KOPT-K1 (cell line): Measurements from ENCODE around the gene NPAS1.

Experiments used
- H3K27ac ChIP-seq: fragments of 200-600 bp; sonication (generic); 2 replicates; pipeline ENCODE4 v1.5.1; 2016; ENCODE audit warnings: antibody characterized with exemption, mild to moderate bottlenecking, low read depth, low read length; ENCODE audit not compliant: poor library complexity, severe bottlenecking
- H3K36me3 ChIP-seq: fragments of 200-600 bp; sonication (generic); 2 replicates; pipeline ENCODE4 v1.5.1; 2017; ENCODE audit warnings: antibody characterized with exemption, mild to moderate bottlenecking, low read length, moderate library complexity; ENCODE audit not compliant: insufficient read depth
- H3K9me3 ChIP-seq: fragments of 200-600 bp; sonication (generic); 2 replicates; pipeline ENCODE4 v1.5.1; 2017; ENCODE audit warnings: antibody characterized with exemption, low read length, mild to moderate bottlenecking; ENCODE audit not compliant: insufficient read depth, poor library complexity, severe bottlenecking

NPAS1 gene

GRCh38 chr19:47019431-47020041 lies at the start of gene NPAS1:
Gene NPAS1, plus strand, starts transcription at chr19:47019837. Its CDS starts 1,211 bp downstream, at chr19:47021048.
- Histone ChIP-seq H3K9me3 (no peaks in the 10 kb centered on the region), H3K36me3 (no peaks in the 10 kb centered on the region), H3K27ac (no peak within 1 kb of the TSS)

GRCh38 chr19:46970815-46971214 lies 48.8 kb upstream of the NPAS1 start:
- Histone ChIP-seq H3K36me3 (peaks cover 33% of the 10 kb centered on the region), H3K9me3 (no peaks in the 10 kb centered on the region), H3K27ac (no peak overlapping the region)

GRCh38 chr19:46972311-46972710 lies 47.3 kb upstream of the NPAS1 start:
- Histone ChIP-seq H3K9me3 (no peaks in the 10 kb centered on the region), H3K36me3 (peaks cover 41% of the 10 kb centered on the region), H3K27ac (no peak overlapping the region)

- Histone ChIP-seq H3K36me3 (peaks cover 37% of the 10 kb centered on the region), H3K9me3 (no peaks in the 10 kb centered on the region), H3K27ac (no peak overlapping the region)
These were observed 45.5 kb upstream of the NPAS1 start for GRCh38 chr19:46974181-46974580.

GRCh38 chr19:46975011-46975924 lies 44.4 kb upstream of the NPAS1 start:
- Histone ChIP-seq H3K9me3 (no peaks in the 10 kb centered on the region), H3K36me3 (peaks cover 30% of the 10 kb centered on the region; the same call in 1 of the 2 replicates), H3K27ac (no peak overlapping the region)

- Histone ChIP-seq H3K27ac (no peak overlapping the region), H3K9me3 (no peaks in the 10 kb centered on the region), H3K36me3 (peaks cover 21% of the 10 kb centered on the region; the same call in 1 of the 2 replicates)
These were observed 43.5 kb upstream of the NPAS1 start for GRCh38 chr19:46975925-46976782.

- H3K27ac ChIP-seq: no peak overlapping the region
- peaks cover 20% of the 10 kb centered on the region; the same call in 1 of the 2 replicates for H3K36me3 ChIP-seq
- no peaks in the 10 kb centered on the region for H3K9me3 ChIP-seq
These were observed 42.8 kb upstream of the NPAS1 start for GRCh38 chr19:46976845-46977320.

- peaks cover 19% of the 10 kb centered on the region; the same call in 1 of the 2 replicates for H3K36me3 ChIP-seq
- H3K27ac ChIP-seq: no peak overlapping the region
These were observed 42.1 kb upstream of the NPAS1 start for GRCh38 chr19:46977548-46977947.

GRCh38 chr19:46978171-46978869 lies 41.3 kb upstream of the NPAS1 start:
- Histone ChIP-seq H3K9me3 (no peaks in the 10 kb centered on the region), H3K27ac (no peak overlapping the region), H3K36me3 (peaks cover 16% of the 10 kb centered on the region; the same call in 1 of the 2 replicates)

More at GRCh38 chr19:46977548-46977947, 42.1 kb upstream of the NPAS1 start:
- H3K9me3 ChIP-seq: no peaks in the 10 kb centered on the region

- H3K36me3 ChIP-seq: peaks cover 17% of the 10 kb centered on the region; the same call in 1 of the 2 replicates
- no peaks in the 10 kb centered on the region for H3K9me3 ChIP-seq
- no peak overlapping the region for H3K27ac ChIP-seq
These were observed 40.2 kb upstream of the NPAS1 start for GRCh38 chr19:46979126-46980105.

- Histone ChIP-seq H3K27ac (no peak overlapping the region), H3K9me3 (no peaks in the 10 kb centered on the region)
These were observed 38.9 kb upstream of the NPAS1 start for GRCh38 chr19:46980761-46981160.

GRCh38 chr19:46981286-46981945 lies 38.2 kb upstream of the NPAS1 start:
- H3K36me3 ChIP-seq: peaks cover 21% of the 10 kb centered on the region; the same call in 1 of the 2 replicates
- H3K27ac ChIP-seq: no peak overlapping the region
- no peaks in the 10 kb centered on the region for H3K9me3 ChIP-seq

More at GRCh38 chr19:46980761-46981160, 38.9 kb upstream of the NPAS1 start:
- peaks cover 21% of the 10 kb centered on the region; the same call in 1 of the 2 replicates for H3K36me3 ChIP-seq

GRCh38 chr19:46983097-46983496 lies 36.5 kb upstream of the NPAS1 start:
- H3K27ac ChIP-seq: no peak overlapping the region

More at GRCh38 chr19:46983097-46983496, 36.5 kb upstream of the NPAS1 start:
- Histone ChIP-seq H3K9me3 (no peaks in the 10 kb centered on the region), H3K36me3 (peaks cover 14% of the 10 kb centered on the region)
